ENCODE data around the gene RHOBTB3.

DNA sequence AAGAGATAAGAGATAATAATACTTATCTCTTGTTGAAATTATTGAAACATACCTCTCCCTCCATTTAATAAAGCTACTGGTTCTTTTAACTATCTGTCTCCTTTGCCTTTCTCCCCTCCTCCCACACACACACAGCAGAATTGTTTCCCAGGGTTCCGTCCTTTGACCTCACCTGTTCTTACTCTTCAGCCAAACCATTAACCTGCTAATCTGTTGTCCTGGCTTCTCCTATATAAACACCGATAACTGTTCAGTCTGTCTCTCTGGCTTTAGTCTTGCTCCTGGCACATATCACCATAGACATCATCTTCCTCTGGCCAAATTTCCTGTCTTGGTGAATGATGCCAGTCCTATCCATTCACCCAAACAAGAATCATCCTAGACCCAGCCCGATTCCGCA, 7.7 kb downstream of the RHOBTB3 start:
- no peak for TF ChIP-seq EZH2 (IDR thresholded peaks at IDR 0.05; ENCODE audit: insufficient read depth, poor library complexity, severe bottlenecking)
- TF ChIP-seq EZH2phosphoT487 (IDR thresholded peaks at IDR 0.05; ENCODE audit: insufficient read depth, low read depth) = no peak
